Kidney (tissue), 14 donors: Measurements from ENCODE around the gene MYADML2. TPM values are rescaled to one million over a fixed set of nuclear protein-coding genes. Genes with fewer than 3 reads are reported as not detected.

Experiments
- DNase-seq, 5 donors: peaks; one replicate each; pipeline ENCODE4 v3.0.0-alpha.2; 2013 to 2020
- FAIRE-seq: peaks from 2 replicates; lab custom pipeline; 2012; peaks lifted over from hg19 to GRCh38; lab: Jason Lieb, UNC
- H3K27ac ChIP-seq, 2 donors: one replicate each; pipeline ENCODE4 v1.7.0; 2013; ENCODE audit warnings: low read depth in 2 of 2, low read length in 2 of 2, inconsistent platforms in 1 of 2
- H3K27me3 ChIP-seq: one replicate; pipeline ENCODE4 v1.7.1; 2013; ENCODE audit warnings: low read length, inconsistent platforms; ENCODE audit not compliant: control insufficient read depth, insufficient read depth
- H3K36me3 ChIP-seq, 3 donors: one replicate each; pipeline versions ENCODE4 v1.7.0 to v1.7.1; 2013; ENCODE audit warnings: low read length in 3 of 3, control low read depth in 1 of 3, inconsistent platforms in 1 of 3; ENCODE audit not compliant: insufficient read depth in 3 of 3, control insufficient read depth in 2 of 3
- H3K4me1 ChIP-seq, 3 donors: one replicate each; pipeline versions ENCODE4 v1.7.0 to v1.7.1; 2013; ENCODE audit warnings: low read length in 3 of 3, inconsistent platforms in 1 of 3, low read depth in 1 of 3; ENCODE audit not compliant: control insufficient read depth in 2 of 3, insufficient read depth in 2 of 3
- H3K4me3 ChIP-seq, 3 donors: one replicate each; pipeline versions ENCODE4 v1.7.0 to v1.8.1; 2013; ENCODE audit warnings: low read length in 3 of 3, control low read depth in 1 of 3, inconsistent platforms in 1 of 3
- H3K9ac ChIP-seq, 3 donors: one replicate each; pipeline versions ENCODE4 v1.7.0 to v1.7.1; 2013; ENCODE audit warnings: low read length in 3 of 3, control low read depth in 1 of 3, inconsistent platforms in 1 of 3
- H3K9me3 ChIP-seq, 3 donors: one replicate each; pipeline versions ENCODE4 v1.7.0 to v1.7.1; 2013; ENCODE audit warnings: low read length in 3 of 3, control low read depth in 1 of 3, inconsistent platforms in 1 of 3; ENCODE audit not compliant: control insufficient read depth in 2 of 3, insufficient read depth in 1 of 3
- CTCF ChIP-seq: IDR thresholded peaks from 3 replicates; pipeline ENCODE4 v1.5.1; 2012; ENCODE audit warnings: mild to moderate bottlenecking, moderate library complexity, borderline replicate concordance; ENCODE audit not compliant: insufficient read depth; ENCODE audit errors: extremely low read depth
- intact Hi-C: fragments of 100-400 bp; cut with DNase I; formaldehyde crosslinking; loops from one replicate; pipeline ENCODE4 v1.11.1; 2022
- polyA plus RNA-seq: library from polyadenylated mRNA; stranded (reverse); fragments of 350-450 nt; fragmentation: Illumina TruSeq; extraction: RNeasy Lipid Tissue Mini Kit (QIAGEN cat#74804); gene quantifications from one replicate; pipeline ENCODE4 v1.2.3, GENCODE V29; 2014; ENCODE audit warnings: low read depth, low replicate concordance; ENCODE audit not compliant: insufficient read depth
- total RNA-seq: library from RNA; stranded (reverse); fragmentation: NEBNext Ultra II Directional; extraction: Animal tissue kit (Norgen Biotek cat#: 25700); gene quantifications from one replicate; pipeline ENCODE4 v1.2.1, GENCODE V29; 2021
- donor health status: control.
- donor health status: control.
- donor health status: control.
- donor health status: control.
- donor health status: control.
- donor health status: DM: yes; HTN: yes; CAD: no.
- donor health status: Normal renal cell carcinoma (clear cell type).

Gene MYADML2
- total and polyA plus RNA-seq, 2 donors from 2014 or later = not detected

GRCh38 chr17:81900181-81900820, 46.7 kb downstream of the MYADML2 start:
- Histone ChIP-seq H3K4me1 (peaks cover 0 to 3% (median 0%) of the 10 kb centered on the region in 3 donors), H3K9me3 (no peaks in the 10 kb centered on the region), H3K4me3 (no peak overlapping the region), H3K9ac (no peak overlapping the region), H3K36me3 (peaks cover 3 to 28% (median 3%) of the 10 kb centered on the region in 3 donors), H3K27ac (no peak overlapping the region), H3K27me3 (no peaks in the 10 kb centered on the region)
- TF ChIP-seq CTCF = no peak
- peak in 1 of 5 donors; percentile 33 for DNase-seq
- no peak for FAIRE-seq
- intact Hi-C loops = no loop called here

- Histone ChIP-seq H3K36me3 (peaks cover 3 to 29% (median 3%) of the 10 kb centered on the region in 3 donors), H3K4me3 (no peak overlapping the region), H3K27me3 (no peaks in the 10 kb centered on the region), H3K9me3 (no peaks in the 10 kb centered on the region), H3K4me1 (peaks cover 0 to 3% (median 0%) of the 10 kb centered on the region in 3 donors), H3K27ac (no peak overlapping the region), H3K9ac (no peak overlapping the region)
- no peak for DNase-seq
- FAIRE-seq = no peak
- intact Hi-C loops = no loop called here
- no peak for TF ChIP-seq CTCF
These were observed 47.4 kb downstream of the MYADML2 start for GRCh38 chr17:81899514-81900166.

DNA sequence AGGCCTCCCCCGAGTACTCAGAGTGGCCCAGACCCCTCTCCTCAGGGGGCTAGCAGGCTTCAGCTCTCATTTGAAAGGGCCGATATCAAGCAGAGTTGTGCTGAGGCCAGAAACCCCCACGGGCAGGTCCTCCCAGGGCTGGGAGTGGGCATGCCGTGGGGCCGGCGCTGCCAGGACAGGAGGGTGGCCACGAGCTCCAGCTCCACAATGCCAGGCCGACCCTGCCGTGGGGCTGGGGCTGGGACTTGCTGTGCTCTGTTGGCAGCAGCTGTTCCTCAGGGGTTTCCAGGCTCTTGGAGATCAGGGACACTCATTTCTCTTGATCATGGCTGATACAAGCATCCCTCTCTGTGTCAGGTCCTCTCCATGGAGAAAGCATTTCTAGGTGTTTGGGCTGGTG, 48.1 kb downstream of the MYADML2 start:
- Histone ChIP-seq H3K9me3 (no peaks in the 10 kb centered on the region), H3K36me3 (peaks cover 3 to 29% (median 3%) of the 10 kb centered on the region in 3 donors), H3K27me3 (no peaks in the 10 kb centered on the region), H3K27ac (no peak overlapping the region), H3K4me1 (peaks cover 0 to 3% (median 0%) of the 10 kb centered on the region in 3 donors), H3K9ac (no peak overlapping the region), H3K4me3 (no peak overlapping the region)
- no peak for TF ChIP-seq CTCF
- intact Hi-C loops = no loop called here
- no peak for FAIRE-seq
- DNase-seq = no peak
